ENCODE results near the gene UPF2. TPM values are rescaled to one million over a fixed set of nuclear protein-coding genes. Genes with fewer than 3 reads are reported as not detected.
A peak's percentile ranks its signal among the peaks of the same experiment; 100 is the strongest.

UPF2 gene
- polyA plus RNA-seq (12.3 and 14.3 TPM in 2 replicates), polyA minus RNA-seq (28.7 and 34.8 TPM in 2 replicates)

DNA sequence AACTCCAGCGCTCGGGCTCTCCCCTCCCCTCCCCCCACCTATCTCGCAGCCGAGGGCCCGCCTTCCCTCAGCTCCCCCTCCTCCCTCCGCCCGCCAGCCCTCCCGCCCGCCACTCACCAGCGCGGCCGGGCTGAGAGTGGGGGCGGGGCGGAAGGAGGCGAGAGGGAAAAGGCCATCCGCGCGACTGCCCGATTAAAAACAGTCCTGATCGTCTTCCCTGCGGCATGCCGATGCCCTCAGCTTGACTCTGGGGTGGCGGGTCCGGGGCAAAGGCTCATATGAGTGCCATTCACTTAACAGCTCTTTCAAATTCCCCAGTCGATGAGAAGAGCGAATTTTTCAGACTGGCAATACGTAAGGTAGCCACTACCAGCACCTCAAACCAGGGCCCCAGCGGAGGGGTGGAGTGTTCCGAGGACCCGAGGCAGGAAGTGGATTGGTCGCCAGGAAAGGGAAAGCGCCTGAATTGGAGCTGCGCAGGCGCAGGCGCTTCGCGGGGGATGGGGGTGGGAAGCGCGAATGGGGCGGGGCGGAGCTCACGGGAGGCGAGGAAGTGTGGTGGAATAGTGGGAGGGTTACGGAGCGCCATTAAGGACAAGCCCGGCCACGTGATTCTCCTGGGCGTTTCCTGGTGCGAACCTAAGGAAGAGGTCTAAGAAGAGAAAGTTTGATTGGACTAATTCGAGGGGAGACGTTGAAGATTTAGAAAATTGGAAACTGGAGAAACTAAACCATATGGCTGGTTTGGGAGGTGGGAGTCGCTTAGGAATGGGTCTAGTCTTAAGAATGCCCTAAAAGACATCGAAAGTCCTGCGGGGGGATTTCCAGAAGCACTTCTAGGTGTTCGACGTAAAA is at the start of gene UPF2:
UPF2 (minus strand) TSS at position 13 of the 855 bp plus-strand sequence. CDS start 7,386 bp downstream, outside the sequence.
- H3K36me3 ChIP-seq (ENCODE audit: insufficient read depth, low read length): no peaks in the 10 kb centered on the region
- H3K9me3 ChIP-seq (ENCODE audit: low read length): no peaks in the 10 kb centered on the region
- H3F3A ChIP-seq (ENCODE audit: insufficient read depth, low read length, poor library complexity, severe bottlenecking): peaks cover 2% of the 10 kb centered on the region
- no peaks in the 10 kb centered on the region for H4K20me1 ChIP-seq (ENCODE audit: insufficient read depth)
- H3K9me2 ChIP-seq (ENCODE audit: insufficient read depth, low read length): no peaks in the 10 kb centered on the region
- no peaks in the 10 kb centered on the region for H3K27me3 ChIP-seq (ENCODE audit: insufficient read depth, low read depth, low read length)
- peak within 1 kb of the TSS; percentile 75 for H2AFZ ChIP-seq (ENCODE audit: low read depth, low read length)
- peak within 1 kb of the TSS; percentile 81 for H3K9ac ChIP-seq (ENCODE audit: low read length)
- peak within 1 kb of the TSS; percentile 66 for H3K4me2 ChIP-seq (ENCODE audit: low read length)
- peaks cover 26% of the 10 kb centered on the region for H3K79me2 ChIP-seq (replicated peaks; ENCODE audit: insufficient read depth, low read length)
- TF ChIP-seq RAD21 (conservative IDR thresholded peaks at IDR 0.05) (no peak), POLR2AphosphoS5 (IDR thresholded peaks at IDR 0.05) (peak; percentile 55), EP300 (conservative IDR thresholded peaks at IDR 0.05; ENCODE audit: poor library complexity, severe bottlenecking) (peak; percentile 75), MXI1 (conservative IDR thresholded peaks at IDR 0.05; ENCODE audit: poor library complexity, severe bottlenecking) (no peak), SMC3 (conservative IDR thresholded peaks at IDR 0.05; ENCODE audit: poor library complexity) (peak; percentile 47)
- TF ChIP-seq, protein P1, sequence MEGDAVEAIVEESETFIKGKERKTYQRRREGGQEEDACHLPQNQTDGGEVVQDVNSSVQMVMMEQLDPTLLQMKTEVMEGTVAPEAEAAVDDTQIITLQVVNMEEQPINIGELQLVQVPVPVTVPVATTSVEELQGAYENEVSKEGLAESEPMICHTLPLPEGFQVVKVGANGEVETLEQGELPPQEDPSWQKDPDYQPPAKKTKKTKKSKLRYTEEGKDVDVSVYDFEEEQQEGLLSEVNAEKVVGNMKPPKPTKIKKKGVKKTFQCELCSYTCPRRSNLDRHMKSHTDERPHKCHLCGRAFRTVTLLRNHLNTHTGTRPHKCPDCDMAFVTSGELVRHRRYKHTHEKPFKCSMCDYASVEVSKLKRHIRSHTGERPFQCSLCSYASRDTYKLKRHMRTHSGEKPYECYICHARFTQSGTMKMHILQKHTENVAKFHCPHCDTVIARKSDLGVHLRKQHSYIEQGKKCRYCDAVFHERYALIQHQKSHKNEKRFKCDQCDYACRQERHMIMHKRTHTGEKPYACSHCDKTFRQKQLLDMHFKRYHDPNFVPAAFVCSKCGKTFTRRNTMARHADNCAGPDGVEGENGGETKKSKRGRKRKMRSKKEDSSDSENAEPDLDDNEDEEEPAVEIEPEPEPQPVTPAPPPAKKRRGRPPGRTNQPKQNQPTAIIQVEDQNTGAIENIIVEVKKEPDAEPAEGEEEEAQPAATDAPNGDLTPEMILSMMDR (IDR thresholded peaks at IDR 0.05; ENCODE audit: poor library complexity, severe bottlenecking): no peak
- H3K4me3 ChIP-seq (ENCODE audit: low read length): peak within 1 kb of the TSS; percentile 91
- peak within 1 kb of the TSS; percentile 95 for H3K27ac ChIP-seq (ENCODE audit: low read length)

- H3K4me3 ChIP-seq (ENCODE audit: low read length): no peak overlapping the region
Observed at GRCh38 chr10:12091421-12091820, 48.8 kb upstream of the UPF2 start.

GRCh38 chr10:12088919-12089318 is 46.3 kb upstream of the UPF2 start:
- Histone ChIP-seq H3K9me3 (ENCODE audit: low read length) (no peaks in the 10 kb centered on the region), H3K4me3 (ENCODE audit: low read length) (no peak overlapping the region), H3K27me3 (ENCODE audit: insufficient read depth, low read depth, low read length) (no peaks in the 10 kb centered on the region), H4K20me1 (ENCODE audit: insufficient read depth) (no peaks in the 10 kb centered on the region), H3F3A (ENCODE audit: insufficient read depth, low read length, poor library complexity, severe bottlenecking) (no peaks in the 10 kb centered on the region), H3K79me2 (replicated peaks; ENCODE audit: insufficient read depth, low read length) (no peaks in the 10 kb centered on the region), H3K27ac (ENCODE audit: low read length) (no peak overlapping the region), H3K9me2 (ENCODE audit: insufficient read depth, low read length) (no peaks in the 10 kb centered on the region), H3K9ac (ENCODE audit: low read length) (no peak overlapping the region), H2AFZ (ENCODE audit: low read depth, low read length) (no peak overlapping the region), H3K36me3 (ENCODE audit: insufficient read depth, low read length) (no peaks in the 10 kb centered on the region), H3K4me2 (ENCODE audit: low read length) (no peak overlapping the region)
- TF ChIP-seq POLR2AphosphoS5 (IDR thresholded peaks at IDR 0.05): no peak
- no peak for TF ChIP-seq TAF1 (IDR thresholded peaks at IDR 0.05; ENCODE audit: low read depth)
- TF ChIP-seq SMC3 (conservative IDR thresholded peaks at IDR 0.05; ENCODE audit: poor library complexity): no peak
- TF ChIP-seq, protein P1 (IDR thresholded peaks at IDR 0.05; ENCODE audit: poor library complexity, severe bottlenecking): no peak
- TF ChIP-seq EP300 (conservative IDR thresholded peaks at IDR 0.05; ENCODE audit: poor library complexity, severe bottlenecking): no peak
- no peak for TF ChIP-seq EZH2 (IDR thresholded peaks at IDR 0.05; ENCODE audit: borderline replicate concordance, insufficient read depth, low read length, poor library complexity, severe bottlenecking)
- no peak for TF ChIP-seq MXI1 (conservative IDR thresholded peaks at IDR 0.05; ENCODE audit: poor library complexity, severe bottlenecking)
- no peak for TF ChIP-seq REST (IDR thresholded peaks at IDR 0.05; ENCODE audit: borderline replicate concordance)
- no peak for TF ChIP-seq RAD21 (conservative IDR thresholded peaks at IDR 0.05)

More at GRCh38 chr10:12091421-12091820, 48.8 kb upstream of the UPF2 start:
- Histone ChIP-seq H3K36me3 (ENCODE audit: insufficient read depth, low read length) (no peaks in the 10 kb centered on the region), H2AFZ (ENCODE audit: low read depth, low read length) (no peak overlapping the region), H4K20me1 (ENCODE audit: insufficient read depth) (no peaks in the 10 kb centered on the region), H3K4me2 (ENCODE audit: low read length) (no peak overlapping the region), H3K27me3 (ENCODE audit: insufficient read depth, low read depth, low read length) (no peaks in the 10 kb centered on the region), H3F3A (ENCODE audit: insufficient read depth, low read length, poor library complexity, severe bottlenecking) (no peaks in the 10 kb centered on the region), H3K9ac (ENCODE audit: low read length) (no peak overlapping the region), H3K27ac (ENCODE audit: low read length) (no peak overlapping the region), H3K9me3 (ENCODE audit: low read length) (no peaks in the 10 kb centered on the region), H3K79me2 (replicated peaks; ENCODE audit: insufficient read depth, low read length) (no peaks in the 10 kb centered on the region), H3K9me2 (ENCODE audit: insufficient read depth, low read length) (no peaks in the 10 kb centered on the region)
- TF ChIP-seq RAD21 (conservative IDR thresholded peaks at IDR 0.05) (no peak), EP300 (conservative IDR thresholded peaks at IDR 0.05; ENCODE audit: poor library complexity, severe bottlenecking) (no peak), TAF1 (IDR thresholded peaks at IDR 0.05; ENCODE audit: low read depth) (no peak)
